IPS-18a (cell line): Measurements from ENCODE around the gene ALDH18A1.
A peak's percentile ranks its signal among the peaks of the same experiment; 100 is the strongest.

Experiments used
- H3K27ac ChIP-seq: one replicate; pipeline ENCODE4 v1.5.1; 2013; ENCODE audit warnings: low read length
- H3K27me3 ChIP-seq: one replicate; pipeline ENCODE4 v1.6.1; 2013; ENCODE audit warnings: mild to moderate bottlenecking, low read length; ENCODE audit not compliant: control insufficient read depth, insufficient read depth
- H3K36me3 ChIP-seq: one replicate; pipeline ENCODE4 v1.6.1; 2013; ENCODE audit warnings: low read depth, low read length; ENCODE audit not compliant: control insufficient read depth
- H3K4me1 ChIP-seq: one replicate; pipeline ENCODE4 v1.6.1; 2013; ENCODE audit warnings: low read depth, low read length; ENCODE audit not compliant: control insufficient read depth
- H3K4me3 ChIP-seq: one replicate; pipeline ENCODE4 v1.5.1; 2013; ENCODE audit warnings: low read length
- H3K9ac ChIP-seq: one replicate; pipeline ENCODE4 v1.6.1; 2013; ENCODE audit warnings: mild to moderate bottlenecking, low read length, moderate library complexity
- H3K9me3 ChIP-seq: one replicate; pipeline ENCODE4 v1.6.1; 2013; ENCODE audit warnings: low read depth, low read length; ENCODE audit not compliant: control insufficient read depth

ALDH18A1 gene

GRCh38 chr10:95656291-95657164, at the start of gene ALDH18A1:
Gene ALDH18A1 (minus strand): TSS chr10:95656711. CDS start chr10:95653377, 3,334 bp downstream.
- Histone ChIP-seq H3K4me1 (peaks cover 13% of the 10 kb centered on the region), H3K4me3 (peak within 1 kb of the TSS; percentile 77), H3K27ac (no peak within 1 kb of the TSS)

GRCh38 chr10:95698415-95698814, 41.9 kb upstream of the ALDH18A1 start:
- H3K9ac ChIP-seq: no peak overlapping the region
- H3K9me3 ChIP-seq: no peaks in the 10 kb centered on the region
- no peaks in the 10 kb centered on the region for H3K4me1 ChIP-seq
- no peak overlapping the region for H3K4me3 ChIP-seq
- H3K36me3 ChIP-seq: no peaks in the 10 kb centered on the region
- H3K27me3 ChIP-seq: no peaks in the 10 kb centered on the region
- H3K27ac ChIP-seq: no peak overlapping the region

More at GRCh38 chr10:95656291-95657164, at the start of gene ALDH18A1:
- Histone ChIP-seq H3K9me3 (no peaks in the 10 kb centered on the region), H3K27me3 (no peaks in the 10 kb centered on the region), H3K36me3 (peaks cover 16% of the 10 kb centered on the region), H3K9ac (peak within 1 kb of the TSS; percentile 76)

- Histone ChIP-seq H3K27me3 (no peaks in the 10 kb centered on the region), H3K9me3 (no peaks in the 10 kb centered on the region), H3K4me3 (no peak overlapping the region), H3K9ac (no peak overlapping the region), H3K36me3 (no peaks in the 10 kb centered on the region), H3K27ac (no peak overlapping the region), H3K4me1 (peaks cover 4% of the 10 kb centered on the region)
These were observed 40.9 kb upstream of the ALDH18A1 start for GRCh38 chr10:95697429-95697828.

GRCh38 chr10:95694665-95695064, 38.2 kb upstream of the ALDH18A1 start:
- Histone ChIP-seq H3K36me3 (peaks cover 18% of the 10 kb centered on the region), H3K4me3 (no peak overlapping the region), H3K4me1 (peaks cover 4% of the 10 kb centered on the region), H3K9me3 (no peaks in the 10 kb centered on the region), H3K9ac (no peak overlapping the region), H3K27me3 (no peaks in the 10 kb centered on the region), H3K27ac (no peak overlapping the region)

GRCh38 chr10:95693668-95694534, 37.4 kb upstream of the ALDH18A1 start, which contains the start of gene TCTN3:
Gene TCTN3 (minus strand): TSS chr10:95693927. CDS start chr10:95693899, 28 bp downstream.
- Histone ChIP-seq H3K4me3 (peak within 1 kb of the TSS; percentile 97), H3K9me3 (no peaks in the 10 kb centered on the region), H3K27ac (peak within 1 kb of the TSS; percentile 89), H3K27me3 (no peaks in the 10 kb centered on the region), H3K4me1 (peaks cover 4% of the 10 kb centered on the region), H3K36me3 (peaks cover 26% of the 10 kb centered on the region), H3K9ac (peak within 1 kb of the TSS; percentile 97)

GRCh38 chr10:95693071-95693667, 36.7 kb upstream of the ALDH18A1 start:
- Histone ChIP-seq H3K4me1 (peaks cover 4% of the 10 kb centered on the region), H3K9ac (peak overlapping the region; percentile 97), H3K27me3 (no peaks in the 10 kb centered on the region), H3K9me3 (no peaks in the 10 kb centered on the region), H3K4me3 (peak overlapping the region; percentile 97), H3K36me3 (peaks cover 31% of the 10 kb centered on the region), H3K27ac (peak overlapping the region; percentile 89)

GRCh38 chr10:95691281-95691680, 34.8 kb upstream of the ALDH18A1 start:
- H3K27ac ChIP-seq: no peak overlapping the region
- H3K9me3 ChIP-seq: no peaks in the 10 kb centered on the region
- no peaks in the 10 kb centered on the region for H3K27me3 ChIP-seq
- peaks cover 46% of the 10 kb centered on the region for H3K36me3 ChIP-seq
- H3K4me3 ChIP-seq: no peak overlapping the region
- peaks cover 4% of the 10 kb centered on the region for H3K4me1 ChIP-seq
- no peak overlapping the region for H3K9ac ChIP-seq

GRCh38 chr10:95688648-95689047, 32.1 kb upstream of the ALDH18A1 start:
- peaks cover 4% of the 10 kb centered on the region for H3K4me1 ChIP-seq
- no peak overlapping the region for H3K4me3 ChIP-seq
- no peak overlapping the region for H3K9ac ChIP-seq
- H3K27me3 ChIP-seq: no peaks in the 10 kb centered on the region
- H3K36me3 ChIP-seq: peaks cover 71% of the 10 kb centered on the region
- H3K27ac ChIP-seq: no peak overlapping the region
- no peaks in the 10 kb centered on the region for H3K9me3 ChIP-seq

- Histone ChIP-seq H3K4me1 (no peaks in the 10 kb centered on the region), H3K9me3 (no peaks in the 10 kb centered on the region), H3K4me3 (no peak overlapping the region), H3K27me3 (no peaks in the 10 kb centered on the region), H3K36me3 (peaks cover 74% of the 10 kb centered on the region), H3K9ac (no peak overlapping the region), H3K27ac (no peak overlapping the region)
These were observed 27.5 kb upstream of the ALDH18A1 start for GRCh38 chr10:95683966-95684365.

GRCh38 chr10:95675403-95676116, 19.0 kb upstream of the ALDH18A1 start:
- Histone ChIP-seq H3K27me3 (no peaks in the 10 kb centered on the region), H3K9me3 (no peaks in the 10 kb centered on the region), H3K4me3 (no peak overlapping the region), H3K4me1 (no peaks in the 10 kb centered on the region), H3K36me3 (peaks cover 34% of the 10 kb centered on the region), H3K27ac (no peak overlapping the region), H3K9ac (no peak overlapping the region)
